ENCODE measurements around the gene CLTCL1. TPM values are rescaled to one million over a fixed set of nuclear protein-coding genes. Genes with fewer than 3 reads are reported as not detected.

CLTCL1 gene
- total and polyA plus RNA-seq, 9 of the 15 experiments (the other 6 are each of a cell fraction or from before 2014, with no cell fraction given), result 1.1 to 11.7 (median 5.0) TPM

GRCh38 chr22:19213442-19214077 is 78.0 kb downstream of the CLTCL1 start:
- H2AFZ ChIP-seq (ENCODE audit: low read depth, low read length), result no peak overlapping the region
- 4% methylated on average over 9 of the region's 9 CpGs for WGBS (ENCODE audit: insufficient coverage, low coverage, missing lambda C conversion rate)
- H3K9me1 ChIP-seq (ENCODE audit: control insufficient read depth, insufficient read depth, low read length), result peaks cover 3% of the 10 kb centered on the region
- in situ Hi-C loops (cut with MboI) (no loop called here), intact Hi-C loops (cut with micrococcal nuclease) (no loop called here)
- H3K27me3 ChIP-seq (ENCODE audit: control insufficient read depth in 2 of 2, insufficient read depth in 2 of 2, low read length in 2 of 2), result peaks cover 34 to 39% of the 10 kb centered on the region in 2 experiments
- FAIRE-seq (peak; percentile 48), DNase-seq (ENCODE audit: extremely low read depth in 1 of 4, low spot score in 3 of 4) (no peak), ATAC-seq (no peak)
- no peaks in the 10 kb centered on the region for H3K9me3 ChIP-seq (replicated peaks; ENCODE audit: control insufficient read depth, insufficient read depth, low read depth, low read length)
- CTCF ChIA-PET (ENCODE audit: low intra/inter-chr PET ratio), result no interaction called here
- H3K9ac ChIP-seq (ENCODE audit: insufficient read depth in 1 of 2, low read depth in 2 of 2, low read length in 2 of 2), result no peak overlapping the region
- H3K4me1 ChIP-seq (replicated peaks in 1 of 2; ENCODE audit: control insufficient read depth in 2 of 2, insufficient read depth in 2 of 2, low read length in 2 of 2), result peaks cover 6 to 10% of the 10 kb centered on the region in 2 experiments
- H3K27ac ChIP-seq (ENCODE audit: extremely low read depth, low read depth, low read length), result no peak overlapping the region
- H3K79me2 ChIP-seq (ENCODE audit: control insufficient read depth, insufficient read depth, low read length), result no peaks in the 10 kb centered on the region
- BruUV-seq (replicated peaks), result no TSS peak
- H3K36me3 ChIP-seq (ENCODE audit: control insufficient read depth, insufficient read depth, low read length), result no peaks in the 10 kb centered on the region
- H3K4me3 ChIP-seq, result no peak overlapping the region
- 0 out of 2 replicates have a peak, but pooled peaks cover 7% of the 10 kb centered on the region for H4K20me1 ChIP-seq (replicated peaks; ENCODE audit: control insufficient read depth, insufficient read depth, low read length)
- POLR2A ChIA-PET, result interaction anchor here (0.6 to 8.7 kb wide), 6 partner anchors 9 to 1022 kb away, joined by 3 to 123 read pairs (median 4); no protein-coding TSS in a partner anchor
- H3K4me2 ChIP-seq (ENCODE audit: insufficient read depth, low read length), result no peak overlapping the region
- TF ChIP-seq BDP1 (IDR thresholded peaks at IDR 0.05; ENCODE audit: insufficient read depth, insufficient read length), result peak; percentile 6
- TF ChIP-seq TEAD1 (CRISPR knock-in tag; IDR thresholded peaks at IDR 0.05), result peak in 1 of 2 experiments; percentile 58; a peak in 1 of 4 replicates
- 0 out of 2 replicates have a peak, but pooled peaks have one; percentile 19 for TF ChIP-seq ARID4B (CRISPR knock-in tag; IDR thresholded peaks at IDR 0.05)
- TF ChIP-seq ZNF785 (CRISPR knock-in tag; IDR thresholded peaks at IDR 0.05), result no peak
- TF ChIP-seq FOXA3 (CRISPR knock-in tag; conservative IDR thresholded peaks at IDR 0.05 in 1 of 2, IDR thresholded peaks at IDR 0.05 in 1 of 2), result peak in 1 of 2 experiments; percentile 53; a peak in 1 of 4 replicates
- TF ChIP-seq CHD1 (IDR thresholded peaks at IDR 0.05; ENCODE audit: low read length), result no peak
- TF ChIP-seq DDX20 (tag; IDR thresholded peaks at IDR 0.05; ENCODE audit: low read depth), result no peak
- TF ChIP-seq RAD51 (IDR thresholded peaks at IDR 0.05; ENCODE audit: borderline replicate concordance, low read depth), result peak; percentile 95
- no peak for TF ChIP-seq ZSCAN32 (CRISPR knock-in tag; IDR thresholded peaks at IDR 0.05)
- TF ChIP-seq ZKSCAN8 (CRISPR knock-in tag; IDR thresholded peaks at IDR 0.05), result no peak
- TF ChIP-seq JUN (IDR thresholded peaks at IDR 0.05; ENCODE audit: borderline replicate concordance, low read depth, low read length), result no peak
- 0 out of 2 replicates have a peak, but pooled peaks have one; percentile 70 for TF ChIP-seq JUN (CRISPR knock-in tag; IDR thresholded peaks at IDR 0.05; ENCODE audit: borderline replicate concordance)
- TF ChIP-seq USF2 (CRISPR knock-in tag; IDR thresholded peaks at IDR 0.05), result peak; percentile 78
- 0 out of 2 replicates have a peak, but pooled peaks have one; percentile 45 for TF ChIP-seq ILK (tag; IDR thresholded peaks at IDR 0.05; ENCODE audit: borderline replicate concordance, low read depth)
- peak; percentile 19 for TF ChIP-seq ARHGAP35 (IDR thresholded peaks at IDR 0.05; ENCODE audit: partially characterized antibody)
- TF ChIP-seq TOE1 (IDR thresholded peaks at IDR 0.05; ENCODE audit: borderline replicate concordance), result peak; percentile 94
- TF ChIP-seq TOE1 (CRISPR knock-in tag; IDR thresholded peaks at IDR 0.05; ENCODE audit: borderline replicate concordance, low read depth), result no peak
